ENCODE measurements around the gene SERINC2.
"Not testable (repeated sequence)": the region's sequence is repeated elsewhere in the genome, so short reads cannot be mapped to it uniquely, and the experiment has no call there.

The SERINC2 gene

DNA sequence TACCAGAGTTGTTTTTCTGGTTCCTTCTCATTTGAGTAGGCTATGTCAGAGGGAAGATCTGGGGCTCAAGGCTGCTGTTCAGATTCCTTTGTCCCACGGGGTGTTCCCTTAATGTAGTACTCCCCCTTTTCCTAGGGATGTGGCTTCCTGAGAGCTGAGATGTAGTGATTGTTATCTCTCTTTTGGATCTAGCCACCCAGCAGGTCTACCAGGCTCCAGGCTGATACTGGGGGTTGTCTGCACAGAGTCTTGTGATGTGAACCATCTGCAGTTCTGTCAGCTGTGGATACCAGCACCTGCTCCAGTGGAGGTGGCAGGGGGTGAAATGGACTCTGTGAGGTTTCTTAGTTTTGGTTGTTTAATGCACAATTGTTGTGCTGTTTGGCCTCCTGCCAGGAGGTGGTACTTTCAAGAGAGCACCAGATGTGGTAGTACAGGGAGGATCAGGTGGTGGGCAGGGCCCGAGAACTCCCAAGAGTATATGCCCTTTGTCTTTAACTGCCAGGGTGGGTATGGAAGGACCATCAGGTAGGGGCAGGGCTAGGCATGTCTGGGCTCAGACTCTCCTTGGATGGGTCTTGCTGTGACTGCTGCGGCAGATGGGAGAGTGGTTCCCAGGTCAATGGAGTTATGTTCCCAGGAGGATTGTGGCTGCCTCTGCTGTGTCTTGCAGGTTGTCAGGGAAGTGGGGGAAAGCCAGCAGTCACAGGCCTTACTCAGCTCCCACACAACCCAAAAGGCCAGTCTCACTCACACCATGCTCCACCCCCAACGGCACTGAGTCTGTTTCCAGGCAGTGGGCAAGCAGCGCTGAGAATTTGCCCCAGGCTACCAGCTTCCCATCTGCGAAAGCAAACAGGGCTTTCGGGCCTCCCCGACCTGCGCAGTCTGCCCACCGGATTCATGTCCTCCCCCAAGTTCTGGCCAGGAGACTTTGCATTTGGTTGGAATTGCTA lies 64.2 kb downstream of the SERINC2 start:
- Histone ChIP-seq H3K4me3 (ENCODE audit: low read depth in 1 of 2, low read length in 1 of 2) (no peak overlapping the region), H3K27me3 (no peaks in the 10 kb centered on the region), H3K27ac (no peak overlapping the region), H3K36me3 (no peaks in the 10 kb centered on the region), H3K4me1 (ENCODE audit: control insufficient read depth in 1 of 2, insufficient read depth in 1 of 2, low read depth in 1 of 2, low read length in 1 of 2) (no peaks in the 10 kb centered on the region), H3K9me3 (no peaks in the 10 kb centered on the region)
- TF ChIP-seq, protein P1, sequence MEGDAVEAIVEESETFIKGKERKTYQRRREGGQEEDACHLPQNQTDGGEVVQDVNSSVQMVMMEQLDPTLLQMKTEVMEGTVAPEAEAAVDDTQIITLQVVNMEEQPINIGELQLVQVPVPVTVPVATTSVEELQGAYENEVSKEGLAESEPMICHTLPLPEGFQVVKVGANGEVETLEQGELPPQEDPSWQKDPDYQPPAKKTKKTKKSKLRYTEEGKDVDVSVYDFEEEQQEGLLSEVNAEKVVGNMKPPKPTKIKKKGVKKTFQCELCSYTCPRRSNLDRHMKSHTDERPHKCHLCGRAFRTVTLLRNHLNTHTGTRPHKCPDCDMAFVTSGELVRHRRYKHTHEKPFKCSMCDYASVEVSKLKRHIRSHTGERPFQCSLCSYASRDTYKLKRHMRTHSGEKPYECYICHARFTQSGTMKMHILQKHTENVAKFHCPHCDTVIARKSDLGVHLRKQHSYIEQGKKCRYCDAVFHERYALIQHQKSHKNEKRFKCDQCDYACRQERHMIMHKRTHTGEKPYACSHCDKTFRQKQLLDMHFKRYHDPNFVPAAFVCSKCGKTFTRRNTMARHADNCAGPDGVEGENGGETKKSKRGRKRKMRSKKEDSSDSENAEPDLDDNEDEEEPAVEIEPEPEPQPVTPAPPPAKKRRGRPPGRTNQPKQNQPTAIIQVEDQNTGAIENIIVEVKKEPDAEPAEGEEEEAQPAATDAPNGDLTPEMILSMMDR (IDR thresholded peaks at IDR 0.05) = no peak

DNA sequence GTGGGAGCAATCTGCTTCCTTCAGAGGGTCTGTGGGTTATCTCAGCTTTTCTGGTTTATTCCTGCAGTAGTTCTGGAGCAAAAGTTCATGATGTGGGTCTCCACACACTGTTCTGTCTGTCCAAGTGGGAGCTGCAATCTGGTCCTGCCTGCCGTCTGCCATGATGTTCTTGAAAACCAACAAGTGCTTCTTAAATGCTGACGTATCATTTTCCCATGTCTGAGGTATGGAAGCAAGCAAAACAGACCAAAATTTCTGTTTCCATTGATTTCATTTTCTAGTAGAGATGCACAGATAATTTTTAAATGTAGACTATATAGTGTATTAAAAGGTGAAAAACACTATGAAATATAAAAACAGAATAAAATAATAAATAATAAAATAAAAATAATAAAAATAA lies 65.2 kb downstream of the SERINC2 start:
- no peak overlapping the region for H3K4me3 ChIP-seq (ENCODE audit: low read depth in 1 of 2, low read length in 1 of 2)
- TF ChIP-seq, protein P1 (IDR thresholded peaks at IDR 0.05) = no peak
- no peaks in the 10 kb centered on the region for H3K27me3 ChIP-seq
- H3K27ac ChIP-seq = no peak overlapping the region
- no peaks in the 10 kb centered on the region for H3K9me3 ChIP-seq
- H3K36me3 ChIP-seq = no peaks in the 10 kb centered on the region
- H3K4me1 ChIP-seq (ENCODE audit: control insufficient read depth in 1 of 2, insufficient read depth in 1 of 2, low read depth in 1 of 2, low read length in 1 of 2) = peaks cover under 1 to 2% of the 10 kb centered on the region in 2 experiments

DNA sequence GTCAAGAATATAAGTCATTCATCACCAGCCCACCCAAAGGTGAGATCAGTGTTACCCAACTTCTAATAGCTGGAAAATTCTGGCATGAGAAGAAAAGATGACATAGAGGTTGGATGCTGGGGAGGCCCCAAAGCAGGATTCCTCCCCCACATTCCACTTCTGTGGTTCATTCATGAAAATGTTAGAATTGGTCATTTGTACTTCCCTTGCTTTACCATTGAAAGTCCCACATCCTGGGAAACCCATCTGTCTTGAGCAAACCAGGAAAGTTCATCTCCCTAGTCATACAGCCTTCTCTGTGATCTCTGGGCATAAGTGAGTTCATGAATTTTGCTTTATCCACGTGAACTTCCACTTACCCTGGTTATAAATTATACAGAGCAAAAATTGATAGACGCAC lies 66.8 kb downstream of the SERINC2 start:
- TF ChIP-seq, protein P1 (IDR thresholded peaks at IDR 0.05) = no peak
- Histone ChIP-seq H3K27me3 (no peaks in the 10 kb centered on the region), H3K36me3 (no peaks in the 10 kb centered on the region), H3K4me1 (ENCODE audit: control insufficient read depth in 1 of 2, insufficient read depth in 1 of 2, low read depth in 1 of 2, low read length in 1 of 2) (peaks cover 6 to 10% of the 10 kb centered on the region in 2 experiments), H3K27ac (no peak overlapping the region), H3K9me3 (no peaks in the 10 kb centered on the region), H3K4me3 (ENCODE audit: low read depth in 1 of 2, low read length in 1 of 2) (no peak overlapping the region)

DNA sequence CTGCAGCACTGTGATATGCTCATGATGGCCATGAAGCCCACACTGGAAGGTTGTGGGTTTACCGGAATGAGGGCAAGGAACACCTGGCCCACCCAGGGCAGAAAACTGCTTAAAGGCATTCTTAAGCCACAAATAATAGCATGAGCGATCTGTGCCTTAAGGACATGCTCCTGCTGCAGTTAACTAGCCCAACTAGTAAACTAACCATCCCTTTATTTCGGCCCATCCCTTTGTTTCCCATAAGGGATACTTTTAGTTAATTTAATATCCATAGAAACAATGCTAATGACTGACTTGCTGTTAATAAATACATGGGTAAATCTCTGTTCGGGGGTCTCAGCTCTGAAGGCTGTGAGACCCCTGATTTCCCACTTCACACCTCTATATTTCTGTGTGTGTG lies 67.4 kb downstream of the SERINC2 start:
- not testable (repeated sequence) for H3K27ac ChIP-seq; H3K27me3 ChIP-seq; H3K4me3 ChIP-seq (ENCODE audit: low read depth in 1 of 2, low read length in 1 of 2); H3K9me3 ChIP-seq; H3K36me3 ChIP-seq
- peaks cover 6 to 10% of the 10 kb centered on the region in 2 experiments for H3K4me1 ChIP-seq (ENCODE audit: control insufficient read depth in 1 of 2, insufficient read depth in 1 of 2, low read depth in 1 of 2, low read length in 1 of 2)

DNA sequence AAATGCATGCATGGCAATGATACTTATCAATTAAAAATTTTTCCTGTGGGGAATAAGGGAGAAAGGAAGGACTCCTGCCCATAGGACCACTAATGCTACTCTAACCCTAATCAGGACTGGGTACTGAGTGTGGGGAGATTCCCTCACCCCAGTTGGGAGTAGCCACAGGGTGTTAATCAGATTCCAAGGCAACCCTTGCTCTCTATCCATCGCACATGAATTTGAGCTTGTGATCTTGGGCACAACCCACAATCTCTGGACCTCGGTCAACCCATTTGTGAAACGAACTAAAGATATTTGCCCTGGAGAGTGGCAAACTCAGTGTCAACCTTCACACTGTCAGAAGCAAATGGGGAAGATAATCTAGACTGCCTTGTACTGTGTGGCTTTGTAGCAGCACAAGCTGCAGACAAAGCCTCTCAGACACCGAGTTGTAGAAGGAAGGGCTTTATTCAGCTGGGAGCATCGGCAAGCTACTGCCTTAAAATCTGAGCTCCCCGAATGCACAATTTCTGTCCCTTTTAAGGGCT lies 69.5 kb downstream of the SERINC2 start:
- Histone ChIP-seq H3K27me3 (no peaks in the 10 kb centered on the region), H3K4me1 (ENCODE audit: control insufficient read depth in 1 of 2, insufficient read depth in 1 of 2, low read depth in 1 of 2, low read length in 1 of 2) (peaks cover 6 to 10% of the 10 kb centered on the region in 2 experiments), H3K9me3 (no peaks in the 10 kb centered on the region), H3K27ac (no peak overlapping the region), H3K4me3 (ENCODE audit: low read depth in 1 of 2, low read length in 1 of 2) (no peak overlapping the region), H3K36me3 (no peaks in the 10 kb centered on the region)
- TF ChIP-seq, protein P1 (IDR thresholded peaks at IDR 0.05) = no peak

All from neutrophil (primary cell).